Naive thymus-derived CD8-positive, alpha-beta T cell (primary cell): ENCODE data around the gene RIMBP2. TPM values are rescaled to one million over a fixed set of nuclear protein-coding genes. Genes with fewer than 3 reads are reported as not detected.

Experiments used
- ATAC-seq, 2 donors: fragments of 150-1000 bp; cut with Tn5 transposase in 1 of 2; sonication (Bioruptor Pico), chemical (Tn5 transposase) in 1 of 2; 1 replicate in 1 of 2; 2 replicates in 1 of 2; pipeline ENCODE4 v1.10.0; 2021; ENCODE audit warnings: mild to moderate bottlenecking in 2 of 2, moderate library complexity in 2 of 2
- POLR2A ChIA-PET: fragments of 350-600 bp; sonication (Branson Sonifier 250); formaldehyde crosslinking; loops from one replicate; lab custom pipeline; 2021; ENCODE audit warnings: antibody characterized with exemption; lab: Charles Lee
- DNase-seq, 10 donors: peaks; one replicate each; pipeline versions ENCODE4 v3.0.0 to v3.0.0-alpha.2; 2020 to 2022
- H3K27ac Mint-ChIP-seq, 10 donors: one replicate each; pipeline ENCODE4 v1.8.0; 2020 to 2022; ENCODE audit warnings: mild to moderate bottlenecking in 10 of 10, mixed read lengths in 10 of 10, moderate library complexity in 4 of 10, inconsistent platforms in 1 of 10
- H3K27me3 Mint-ChIP-seq, 5 donors: one replicate each; pipeline ENCODE4 v1.8.0; 2021 to 2022; ENCODE audit warnings: mixed read lengths in 5 of 5
- H3K36me3 Mint-ChIP-seq, 3 donors: one replicate each; pipeline ENCODE4 v1.8.0; 2020 to 2022; ENCODE audit warnings: mixed read lengths in 3 of 3, mild to moderate bottlenecking in 2 of 3, inconsistent platforms in 1 of 3
- H3K4me1 Mint-ChIP-seq, 4 donors: one replicate each; pipeline ENCODE4 v1.8.0; 2021 to 2022; ENCODE audit warnings: mixed read lengths in 4 of 4
- H3K4me3 Mint-ChIP-seq, 10 donors: one replicate each; pipeline ENCODE4 v1.8.0; 2020 to 2022; ENCODE audit warnings: mild to moderate bottlenecking in 10 of 10, mixed read lengths in 10 of 10, moderate library complexity in 6 of 10, inconsistent platforms in 1 of 10
- H3K9me3 Mint-ChIP-seq, 9 donors: one replicate each; pipeline ENCODE4 v1.8.0; 2020 to 2022; ENCODE audit warnings: mixed read lengths in 9 of 9, mild to moderate bottlenecking in 3 of 9, inconsistent platforms in 1 of 9, moderate library complexity in 1 of 9
- polyA plus RNA-seq, 3 donors: library from polyadenylated mRNA; unstranded; fragments of 300-500 nt; fragmentation: Illumina TruSeq; gene quantifications; one replicate each; pipeline ENCODE4 v1.2.3, GENCODE V29; 2021
- total RNA-seq, 8 experiments: library from RNA in 2 of 8; stranded (reverse) in 2 of 8; gene quantifications; one replicate each; pipeline ENCODE4 v1.2.3 and lab custom pipeline; 2021 to 2026

The RIMBP2 gene
- total and polyA plus RNA-seq, 5 experiments from 2014 or later = not detected

DNA sequence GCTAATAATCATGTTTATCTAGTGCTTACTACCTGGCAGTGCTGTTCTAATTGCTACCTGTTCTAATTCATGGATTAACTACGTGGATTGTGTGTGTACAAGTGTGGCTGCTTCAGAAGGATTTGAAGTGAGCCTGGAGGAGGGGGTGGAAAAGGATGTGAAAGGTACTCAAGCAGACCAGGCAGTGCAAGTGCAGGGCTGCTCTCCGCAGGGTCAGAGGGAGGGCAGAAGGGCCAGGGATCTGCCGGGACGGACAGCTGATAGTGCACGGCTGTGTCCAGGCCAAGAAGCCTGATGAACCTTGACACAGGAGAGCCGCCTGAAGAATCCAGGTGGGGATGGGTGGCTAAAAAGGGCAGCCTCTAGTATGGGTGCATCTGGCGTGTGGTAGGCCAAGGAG, 349.9 kb downstream of the RIMBP2 start:
- Mint-ChIP-seq H3K9me3 (peaks cover 0 to 3% (median 0%) of the 10 kb centered on the region in 9 donors), H3K4me1 (no peaks in the 10 kb centered on the region), H3K4me3 (no peak overlapping the region), H3K27ac (no peak overlapping the region), H3K36me3 (no peaks in the 10 kb centered on the region), H3K27me3 (peaks cover 0 to 67% (median 10%) of the 10 kb centered on the region in 5 donors)
- POLR2A ChIA-PET = no interaction called here
- DNase-seq (no peak), ATAC-seq (no peak)

DNA sequence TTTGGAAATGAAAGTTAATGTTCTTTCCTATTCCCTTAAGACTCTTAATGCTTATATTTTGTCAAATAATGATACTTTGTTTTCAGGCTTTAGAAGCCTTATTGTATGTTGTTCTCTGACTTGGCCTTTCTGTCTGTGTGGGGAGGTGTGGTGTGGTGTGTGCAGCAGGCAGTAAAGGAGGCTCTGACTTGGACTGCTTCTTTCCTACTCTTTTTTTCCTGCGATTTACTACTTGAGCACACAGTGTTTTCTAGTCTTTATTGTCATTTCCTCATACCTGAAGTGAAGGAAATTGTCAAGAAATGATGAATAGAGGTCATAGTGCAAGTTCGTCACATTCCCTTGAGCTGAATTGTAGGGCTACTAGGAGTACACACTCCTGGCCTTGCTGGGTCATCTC, 351.5 kb downstream of the RIMBP2 start:
- Mint-ChIP-seq H3K27me3 (peaks cover 2 to 78% (median 21%) of the 10 kb centered on the region in 5 donors), H3K36me3 (no peaks in the 10 kb centered on the region), H3K4me1 (no peaks in the 10 kb centered on the region), H3K4me3 (no peak overlapping the region), H3K27ac (no peak overlapping the region), H3K9me3 (peaks cover 0 to 3% (median 0%) of the 10 kb centered on the region in 9 donors)
- DNase-seq (no peak), ATAC-seq (no peak)
- POLR2A ChIA-PET = no interaction called here

DNA sequence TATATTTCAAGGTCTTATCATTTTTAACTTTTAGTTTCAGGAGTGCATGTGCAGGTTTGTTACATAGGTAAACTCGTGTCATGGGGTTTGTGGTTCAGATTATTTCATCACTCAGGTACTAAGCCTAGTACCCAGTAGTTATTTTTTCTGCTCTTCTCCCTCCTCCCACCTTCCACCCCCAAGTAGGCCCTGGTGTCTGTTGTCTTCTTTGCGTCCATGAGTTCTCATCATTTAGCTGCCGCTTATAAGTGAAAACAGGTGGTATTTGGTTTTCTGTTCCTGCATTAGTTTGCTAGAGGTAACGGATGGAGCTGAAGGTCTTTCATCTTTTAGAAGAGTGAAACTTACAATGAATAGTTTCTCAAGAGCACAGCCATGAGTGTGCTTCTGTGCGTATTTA, 354.0 kb downstream of the RIMBP2 start:
- Mint-ChIP-seq H3K27ac (no peak overlapping the region), H3K4me3 (no peak overlapping the region), H3K4me1 (no peaks in the 10 kb centered on the region), H3K36me3 (no peaks in the 10 kb centered on the region), H3K27me3 (peaks cover 9 to 85% (median 33%) of the 10 kb centered on the region in 5 donors), H3K9me3 (peaks cover 0 to 3% (median 0%) of the 10 kb centered on the region in 9 donors)
- DNase-seq = no peak
- POLR2A ChIA-PET = no interaction called here
- ATAC-seq = no peak

DNA sequence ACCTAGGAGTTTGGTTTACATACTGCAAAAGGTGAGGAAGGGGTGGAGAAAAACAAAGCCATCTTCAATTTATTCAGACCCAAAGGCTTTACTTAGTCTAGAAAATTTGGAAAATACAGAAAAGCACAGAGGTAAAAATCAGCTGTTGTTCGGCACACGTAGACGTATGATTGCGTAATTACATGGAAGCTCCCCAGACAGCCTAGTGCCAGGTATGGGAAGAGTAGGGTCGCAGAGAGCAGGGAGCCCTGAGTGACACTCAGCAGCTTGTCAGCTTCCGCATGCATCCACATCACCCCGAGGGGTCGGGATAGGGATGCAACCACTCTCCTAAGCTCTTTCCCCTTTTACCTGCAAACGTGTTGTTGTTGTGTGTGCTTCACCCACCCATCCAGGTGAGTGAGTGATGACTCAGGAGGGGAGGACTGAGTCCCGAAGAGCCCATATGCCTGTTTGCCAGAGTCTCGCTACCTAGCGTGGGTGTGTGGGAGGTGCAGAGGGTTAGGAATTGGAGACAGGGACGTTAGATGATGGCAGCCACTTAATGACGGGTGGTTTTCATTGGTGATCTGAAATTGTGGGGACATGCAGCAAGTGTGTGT, 358.3 kb downstream of the RIMBP2 start:
- H3K4me3 Mint-ChIP-seq = no peak overlapping the region
- DNase-seq (no peak), ATAC-seq (no peak)
- H3K4me1 Mint-ChIP-seq = peaks cover 0 to 2% (median 0%) of the 10 kb centered on the region in 4 donors
- H3K27me3 Mint-ChIP-seq = peaks cover 8 to 61% (median 24%) of the 10 kb centered on the region in 5 donors
- H3K36me3 Mint-ChIP-seq = no peaks in the 10 kb centered on the region
- H3K9me3 Mint-ChIP-seq = peaks cover 0 to 7% (median 2%) of the 10 kb centered on the region in 9 donors
- H3K27ac Mint-ChIP-seq = no peak overlapping the region
- POLR2A ChIA-PET = no interaction called here

DNA sequence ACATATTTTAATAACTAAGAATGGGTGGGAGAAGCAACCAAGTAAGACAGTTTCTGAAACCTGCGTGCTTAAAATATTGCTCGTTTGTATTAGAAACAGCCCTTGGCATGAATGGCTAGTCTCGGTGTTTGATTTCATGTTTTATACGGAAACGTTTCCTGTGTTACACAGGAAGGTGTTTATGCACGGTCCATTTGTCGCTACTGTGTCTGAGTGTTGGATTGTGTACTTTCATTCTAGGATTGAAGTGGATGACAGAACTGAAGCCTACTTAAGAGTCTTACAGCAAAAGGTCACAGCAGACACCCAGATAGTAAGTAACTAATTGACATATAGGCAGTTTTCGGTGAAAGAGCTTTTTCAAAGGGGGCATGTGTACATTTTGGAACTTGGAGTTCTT, 358.9 kb downstream of the RIMBP2 start:
- DNase-seq (no peak), ATAC-seq (no peak)
- peaks cover 8 to 56% (median 24%) of the 10 kb centered on the region in 5 donors for H3K27me3 Mint-ChIP-seq
- POLR2A ChIA-PET = no interaction called here
- no peaks in the 10 kb centered on the region for H3K36me3 Mint-ChIP-seq
- peaks cover 0 to 10% (median 2%) of the 10 kb centered on the region in 9 donors for H3K9me3 Mint-ChIP-seq
- no peak overlapping the region for H3K27ac Mint-ChIP-seq
- H3K4me1 Mint-ChIP-seq = peaks cover 0 to 2% (median 0%) of the 10 kb centered on the region in 4 donors
- no peak overlapping the region for H3K4me3 Mint-ChIP-seq

DNA sequence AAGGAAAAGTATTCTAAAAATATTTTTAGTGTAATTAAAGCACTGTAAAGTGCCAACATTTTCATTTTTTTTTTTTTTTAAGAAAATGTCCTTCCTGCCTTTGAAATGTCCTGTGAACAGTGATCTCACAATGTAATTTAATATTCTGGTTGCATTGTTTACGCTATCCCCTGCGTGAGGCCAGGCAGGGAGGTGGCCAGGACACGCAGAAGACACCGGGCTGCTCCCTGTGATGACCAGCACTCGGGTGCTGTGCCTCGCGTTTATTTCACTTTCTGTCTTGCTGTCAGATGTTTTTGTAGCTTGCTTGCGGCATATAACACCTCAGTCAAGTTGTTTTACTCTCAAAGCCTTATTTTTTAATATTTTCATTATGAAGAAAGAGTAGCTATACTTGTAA, 359.9 kb downstream of the RIMBP2 start:
- H3K4me3 Mint-ChIP-seq = no peak overlapping the region
- H3K9me3 Mint-ChIP-seq = peaks cover 0 to 10% (median 2%) of the 10 kb centered on the region in 9 donors
- H3K4me1 Mint-ChIP-seq = peaks cover 0 to 2% (median 0%) of the 10 kb centered on the region in 4 donors
- no peaks in the 10 kb centered on the region for H3K36me3 Mint-ChIP-seq
- POLR2A ChIA-PET = no interaction called here
- no peak overlapping the region for H3K27ac Mint-ChIP-seq
- no peak for DNase-seq
- no peak for ATAC-seq
- peaks cover 8 to 47% (median 24%) of the 10 kb centered on the region in 5 donors for H3K27me3 Mint-ChIP-seq

DNA sequence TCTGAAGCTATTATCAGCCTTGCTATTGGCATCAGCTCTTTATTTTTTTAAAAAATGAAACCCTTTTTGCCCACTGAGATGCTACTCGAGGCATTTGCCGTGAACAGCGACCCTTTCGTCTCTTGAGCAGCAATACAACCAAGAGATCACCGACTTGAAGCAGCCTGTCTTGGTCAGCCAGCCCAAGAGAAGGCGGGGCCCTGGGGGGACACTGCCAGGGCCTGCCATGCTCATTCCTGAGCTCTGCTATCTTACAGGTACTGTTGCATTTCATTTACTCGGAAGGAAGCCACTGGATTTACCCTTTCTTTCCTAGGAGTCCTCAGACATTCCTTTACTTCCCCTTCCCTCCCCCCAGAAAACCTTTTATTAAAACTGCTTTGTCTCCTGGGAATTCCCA, 361.7 kb downstream of the RIMBP2 start:
- H3K27ac Mint-ChIP-seq = no peak overlapping the region
- ATAC-seq (no peak), DNase-seq (no peak)
- peaks cover 0 to 2% (median 0%) of the 10 kb centered on the region in 4 donors for H3K4me1 Mint-ChIP-seq
- no peak overlapping the region for H3K4me3 Mint-ChIP-seq
- H3K27me3 Mint-ChIP-seq = peaks cover 6 to 39% (median 20%) of the 10 kb centered on the region in 5 donors
- POLR2A ChIA-PET = no interaction called here
- H3K36me3 Mint-ChIP-seq = no peaks in the 10 kb centered on the region
- peaks cover 0 to 10% (median 2%) of the 10 kb centered on the region in 9 donors for H3K9me3 Mint-ChIP-seq

DNA sequence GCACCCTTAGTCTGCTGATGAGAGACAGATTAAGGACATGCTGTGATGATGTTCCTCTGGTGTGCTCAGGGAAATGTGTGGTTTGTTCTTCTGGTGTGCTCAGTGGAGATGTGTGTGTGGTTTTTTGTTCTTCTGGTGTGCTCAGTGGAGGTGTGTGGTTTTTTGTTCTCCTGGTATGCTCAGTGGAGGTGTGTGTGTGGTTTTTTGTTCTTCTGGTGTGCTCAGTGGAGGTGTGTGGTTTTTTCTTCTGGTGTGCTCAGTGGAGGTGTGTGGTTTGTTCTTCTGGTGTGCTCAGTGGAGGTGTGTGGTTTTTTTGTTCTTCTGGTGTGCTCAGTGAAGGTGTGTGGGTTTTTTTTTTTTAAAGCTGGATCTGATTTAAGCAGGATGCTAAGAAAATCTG, 363.0 kb downstream of the RIMBP2 start:
- peaks cover 0 to 10% (median 2%) of the 10 kb centered on the region in 9 donors for H3K9me3 Mint-ChIP-seq
- ATAC-seq = no peak
- peaks cover 4 to 34% (median 10%) of the 10 kb centered on the region in 5 donors for H3K27me3 Mint-ChIP-seq
- H3K27ac Mint-ChIP-seq = no peak overlapping the region
- POLR2A ChIA-PET = no interaction called here
- no peak overlapping the region for H3K4me3 Mint-ChIP-seq
- DNase-seq = no peak
- no peaks in the 10 kb centered on the region for H3K36me3 Mint-ChIP-seq
- peaks cover 0 to 2% (median 0%) of the 10 kb centered on the region in 4 donors for H3K4me1 Mint-ChIP-seq

DNA sequence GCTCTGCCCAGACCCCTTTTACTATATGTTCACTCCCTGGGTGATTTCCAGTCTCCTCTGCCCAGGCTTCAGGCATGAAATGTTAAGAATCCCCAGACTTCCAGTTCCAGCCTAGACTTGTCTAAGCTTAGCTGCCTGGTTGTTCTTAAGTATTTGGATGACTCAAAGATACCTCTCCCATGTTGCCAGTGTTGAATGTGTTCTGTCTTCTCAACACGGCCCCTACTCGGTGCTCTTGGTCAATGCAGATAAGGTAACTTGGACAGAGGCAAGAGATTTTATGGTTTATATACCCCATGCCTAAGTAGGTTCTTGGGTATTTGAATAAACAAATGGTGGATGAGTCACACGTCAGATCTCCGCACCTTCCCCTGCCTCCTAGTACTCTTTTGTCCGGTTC, 364.8 kb downstream of the RIMBP2 start:
- Mint-ChIP-seq H3K9me3 (peaks cover 0 to 10% (median 2%) of the 10 kb centered on the region in 9 donors), H3K4me3 (no peak overlapping the region), H3K4me1 (peaks cover 0 to 2% (median 0%) of the 10 kb centered on the region in 4 donors), H3K36me3 (no peaks in the 10 kb centered on the region), H3K27ac (no peak overlapping the region), H3K27me3 (peaks cover 2 to 36% (median 9%) of the 10 kb centered on the region in 5 donors)
- DNase-seq (no peak), ATAC-seq (no peak)
- POLR2A ChIA-PET = no interaction called here

DNA sequence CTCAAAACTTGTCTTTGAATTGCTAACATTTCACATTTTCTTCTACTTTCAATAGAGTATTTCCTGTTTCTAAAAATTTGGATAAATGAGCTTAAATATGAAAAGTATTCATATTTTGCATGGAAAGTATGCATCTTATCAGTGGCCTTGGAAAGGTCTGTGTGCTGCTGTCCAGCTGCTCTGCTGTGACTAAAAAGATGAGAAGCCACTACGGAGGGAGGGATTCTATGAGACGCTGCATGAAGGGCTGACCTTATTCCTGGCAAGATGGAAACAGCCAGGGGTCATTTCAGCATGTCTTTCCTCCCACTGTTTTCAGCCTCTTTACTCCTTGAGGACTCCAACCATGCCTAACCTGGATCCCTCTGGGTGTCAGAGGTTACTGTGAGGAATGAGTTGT, 365.4 kb downstream of the RIMBP2 start:
- H3K4me3 Mint-ChIP-seq = no peak overlapping the region
- DNase-seq = no peak
- H3K27me3 Mint-ChIP-seq = peaks cover 2 to 42% (median 9%) of the 10 kb centered on the region in 5 donors
- H3K9me3 Mint-ChIP-seq = peaks cover 0 to 10% (median 2%) of the 10 kb centered on the region in 9 donors
- ATAC-seq = no peak
- no peak overlapping the region for H3K27ac Mint-ChIP-seq
- POLR2A ChIA-PET = no interaction called here
- H3K36me3 Mint-ChIP-seq = no peaks in the 10 kb centered on the region
- peaks cover 0 to 2% (median 0%) of the 10 kb centered on the region in 4 donors for H3K4me1 Mint-ChIP-seq

DNA sequence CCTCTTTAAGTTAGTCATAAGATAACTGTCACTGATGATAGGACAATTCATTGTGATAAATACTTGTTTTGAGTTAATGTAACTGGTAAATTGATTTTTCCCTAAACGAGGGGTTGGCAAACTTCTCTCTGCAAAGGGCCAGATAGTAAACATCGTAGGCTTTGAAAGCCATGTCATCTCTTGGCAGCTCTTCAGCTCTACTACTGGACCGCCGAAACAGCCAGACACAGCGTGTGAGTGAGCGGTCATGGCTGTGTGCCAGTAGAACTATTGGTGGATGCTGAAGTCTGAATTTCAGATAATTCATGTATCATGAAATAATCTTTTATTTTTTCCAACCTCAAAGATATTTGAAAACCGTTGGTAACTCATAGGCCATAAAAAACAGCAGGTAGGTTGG, 368.5 kb downstream of the RIMBP2 start:
- peaks cover 0 to 4% (median 0%) of the 10 kb centered on the region in 9 donors for H3K9me3 Mint-ChIP-seq
- H3K36me3 Mint-ChIP-seq = no peaks in the 10 kb centered on the region
- H3K27ac Mint-ChIP-seq = no peak overlapping the region
- no peak overlapping the region for H3K4me3 Mint-ChIP-seq
- DNase-seq = no peak
- POLR2A ChIA-PET = no interaction called here
- no peaks in the 10 kb centered on the region for H3K4me1 Mint-ChIP-seq
- H3K27me3 Mint-ChIP-seq = peaks cover 2 to 55% (median 10%) of the 10 kb centered on the region in 5 donors
- no peak for ATAC-seq
